ENCODE results near the gene ETNPPL.

GRCh38 chr4:108694423-108694822 is 68.4 kb downstream of the ETNPPL start:
- TF ChIP-seq, protein P1, sequence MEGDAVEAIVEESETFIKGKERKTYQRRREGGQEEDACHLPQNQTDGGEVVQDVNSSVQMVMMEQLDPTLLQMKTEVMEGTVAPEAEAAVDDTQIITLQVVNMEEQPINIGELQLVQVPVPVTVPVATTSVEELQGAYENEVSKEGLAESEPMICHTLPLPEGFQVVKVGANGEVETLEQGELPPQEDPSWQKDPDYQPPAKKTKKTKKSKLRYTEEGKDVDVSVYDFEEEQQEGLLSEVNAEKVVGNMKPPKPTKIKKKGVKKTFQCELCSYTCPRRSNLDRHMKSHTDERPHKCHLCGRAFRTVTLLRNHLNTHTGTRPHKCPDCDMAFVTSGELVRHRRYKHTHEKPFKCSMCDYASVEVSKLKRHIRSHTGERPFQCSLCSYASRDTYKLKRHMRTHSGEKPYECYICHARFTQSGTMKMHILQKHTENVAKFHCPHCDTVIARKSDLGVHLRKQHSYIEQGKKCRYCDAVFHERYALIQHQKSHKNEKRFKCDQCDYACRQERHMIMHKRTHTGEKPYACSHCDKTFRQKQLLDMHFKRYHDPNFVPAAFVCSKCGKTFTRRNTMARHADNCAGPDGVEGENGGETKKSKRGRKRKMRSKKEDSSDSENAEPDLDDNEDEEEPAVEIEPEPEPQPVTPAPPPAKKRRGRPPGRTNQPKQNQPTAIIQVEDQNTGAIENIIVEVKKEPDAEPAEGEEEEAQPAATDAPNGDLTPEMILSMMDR (IDR thresholded peaks at IDR 0.05; ENCODE audit: low read depth, low read length) = no peak
- no peak for TF ChIP-seq EZH2phosphoT487 (IDR thresholded peaks at IDR 0.05; ENCODE audit: low read depth)

Data from OCI-LY3 (cell line).